GM12878 (cell line): ENCODE results near the gene UNC119. TPM values are rescaled to one million over a fixed set of nuclear protein-coding genes. Genes with fewer than 3 reads are reported as not detected.

ENCODE experiments used
- CEBPZ ChIP-seq: fragments of 150-350 bp; IDR thresholded peaks from 2 replicates; pipeline ENCODE4 v1.6.1; 2016; ENCODE audit warnings: low read depth, low read length
- CHD2 ChIP-seq: IDR thresholded peaks from 2 replicates; pipeline ENCODE4 v1.6.1; 2011; ENCODE audit warnings: low read depth, low read length, improper control_type of control experiment, borderline replicate concordance
- CTCF ChIP-seq, 3 experiments: IDR thresholded peaks in 2 of 3; conservative IDR thresholded peaks in 1 of 3; 2 replicates each; pipeline ENCODE4 v1.5.1; 2011; ENCODE audit warnings: low read depth in 3 of 3, low read length in 3 of 3, mild to moderate bottlenecking in 3 of 3, control low read depth in 2 of 3, moderate library complexity in 2 of 3, inconsistent platforms in 1 of 3, mixed read lengths in 1 of 3; ENCODE audit not compliant: control insufficient read depth in 2 of 3, insufficient read depth in 1 of 3; ENCODE audit errors: extremely low read depth in 1 of 3
- EGR1 ChIP-seq, 2 experiments: IDR thresholded peaks; 1 replicate in 1 of 2; 2 replicates in 1 of 2; pipeline ENCODE4 v1.6.1; 2011 to 2012; ENCODE audit warnings: low read depth in 2 of 2, low read length in 2 of 2, borderline replicate concordance in 1 of 2, mild to moderate bottlenecking in 1 of 2, moderate library complexity in 1 of 2
- ETV6 ChIP-seq, 2 experiments: fragments of 450-650 bp in 1 of 2; IDR thresholded peaks in 1 of 2; conservative IDR thresholded peaks in 1 of 2; 2 replicates each; pipeline ENCODE4 v1.6.1; 2014; ENCODE audit warnings: antibody characterized with exemption in 1 of 2, borderline replicate concordance in 1 of 2, low read depth in 1 of 2, mild to moderate bottlenecking in 1 of 2, moderate library complexity in 1 of 2
- HSF1 ChIP-seq: fragments of 150-350 bp; IDR thresholded peaks from 2 replicates; pipeline ENCODE4 v1.6.1; 2014; ENCODE audit warnings: mild to moderate bottlenecking, low read depth, low read length
- IKZF2 ChIP-seq, 2 experiments: fragments of 450-650 bp; IDR thresholded peaks; 2 replicates each; pipeline ENCODE4 v1.6.1; 2017; ENCODE audit warnings: mild to moderate bottlenecking in 2 of 2, moderate library complexity in 2 of 2
- JUND ChIP-seq: IDR thresholded peaks from 2 replicates; pipeline ENCODE4 v1.6.1; 2012; ENCODE audit warnings: low read depth, mild to moderate bottlenecking, low read length, improper control_type of control experiment, moderate library complexity
- MYB ChIP-seq: fragments of 150-350 bp; IDR thresholded peaks from 2 replicates; pipeline ENCODE4 v1.6.1; 2014; ENCODE audit warnings: mild to moderate bottlenecking, low read depth, low read length, borderline replicate concordance
- NFIC ChIP-seq: IDR thresholded peaks from 2 replicates; pipeline ENCODE4 v1.6.1; 2012; ENCODE audit warnings: low read depth, mild to moderate bottlenecking, inconsistent platforms, low read length, moderate library complexity
- RAD21 ChIP-seq: IDR thresholded peaks from 2 replicates; pipeline ENCODE4 v1.6.1; 2011; ENCODE audit warnings: mild to moderate bottlenecking, low read depth, low read length, moderate library complexity; ENCODE audit not compliant: insufficient read depth
- SKIL ChIP-seq: fragments of 450-650 bp; IDR thresholded peaks from 2 replicates; pipeline ENCODE4 v1.6.1; 2017; ENCODE audit warnings: mild to moderate bottlenecking, low read depth, inconsistent platforms; ENCODE audit not compliant: poor library complexity, severe bottlenecking
- SPI1 ChIP-seq: IDR thresholded peaks from 2 replicates; pipeline ENCODE4 v1.6.1; 2011; ENCODE audit warnings: low read depth, mild to moderate bottlenecking, low read length, moderate library complexity, borderline replicate concordance; ENCODE audit not compliant: insufficient read depth
- SUZ12 ChIP-seq: fragments of 200-600 bp; sonication (generic); IDR thresholded peaks from one replicate; pipeline ENCODE4 v1.6.1; 2018; ENCODE audit warnings: antibody characterized with exemption, mild to moderate bottlenecking; ENCODE audit not compliant: unreplicated experiment
- TAF1 ChIP-seq: IDR thresholded peaks from 2 replicates; pipeline ENCODE4 v1.6.1; 2011; ENCODE audit warnings: mild to moderate bottlenecking, low read depth, low read length, borderline replicate concordance
- TCF7 ChIP-seq: IDR thresholded peaks from 2 replicates; pipeline ENCODE4 v1.6.1; 2014; ENCODE audit warnings: antibody characterized with exemption, borderline replicate concordance
- ZBED1 ChIP-seq: IDR thresholded peaks from 2 replicates; pipeline ENCODE4 v1.6.1; 2016; ENCODE audit warnings: borderline replicate concordance
- ZNF217 ChIP-seq: fragments of 450-650 bp; IDR thresholded peaks from 2 replicates; pipeline ENCODE4 v1.6.1; 2017; ENCODE audit warnings: antibody characterized with exemption, mild to moderate bottlenecking
- ZNF384 ChIP-seq: IDR thresholded peaks from 2 replicates; pipeline ENCODE4 v1.6.1; 2012; ENCODE audit warnings: low read depth, mild to moderate bottlenecking, low read length, improper control_type of control experiment, borderline replicate concordance
- polyA plus RNA-seq, 11 experiments: library from polyadenylated mRNA; depleted of rRNA in 4 of 11; unstranded in 6 of 11; stranded (reverse) in 5 of 11; fragments of >200 nt; fragmentation: Nextera tagmentation in 4 of 11; fragmentation: Illumina TruSeq in 1 of 11; extraction: Ambion mirVana in 4 of 11; extraction: Trizol in 1 of 11; gene quantifications; 1 replicate in 1 of 11; 2 replicates in 10 of 11; pipeline versions ENCODE4 v1.2.1 to v1.2.3, GENCODE V29; 2011 to 2016; ENCODE audit warnings: inconsistent platforms in 2 of 11, missing spikeins in 2 of 11, low read depth in 1 of 11
- total RNA-seq, 4 experiments: library from RNA; depleted of rRNA in 3 of 4; stranded (reverse); fragments of >200 nt in 3 of 4; fragmentation: Illumina TruSeq in 1 of 4; extraction: Trizol in 1 of 4; gene quantifications; 2 replicates each; pipeline versions ENCODE4 v1.2.1 to v1.2.3, GENCODE V29; 2013 to 2021

Gene UNC119
- total and polyA plus RNA-seq, 10 of the 15 experiments (the other 5 are each of a cell fraction or from before 2014, with no cell fraction given) = 2.7 to 436 (median 57.8) TPM

DNA sequence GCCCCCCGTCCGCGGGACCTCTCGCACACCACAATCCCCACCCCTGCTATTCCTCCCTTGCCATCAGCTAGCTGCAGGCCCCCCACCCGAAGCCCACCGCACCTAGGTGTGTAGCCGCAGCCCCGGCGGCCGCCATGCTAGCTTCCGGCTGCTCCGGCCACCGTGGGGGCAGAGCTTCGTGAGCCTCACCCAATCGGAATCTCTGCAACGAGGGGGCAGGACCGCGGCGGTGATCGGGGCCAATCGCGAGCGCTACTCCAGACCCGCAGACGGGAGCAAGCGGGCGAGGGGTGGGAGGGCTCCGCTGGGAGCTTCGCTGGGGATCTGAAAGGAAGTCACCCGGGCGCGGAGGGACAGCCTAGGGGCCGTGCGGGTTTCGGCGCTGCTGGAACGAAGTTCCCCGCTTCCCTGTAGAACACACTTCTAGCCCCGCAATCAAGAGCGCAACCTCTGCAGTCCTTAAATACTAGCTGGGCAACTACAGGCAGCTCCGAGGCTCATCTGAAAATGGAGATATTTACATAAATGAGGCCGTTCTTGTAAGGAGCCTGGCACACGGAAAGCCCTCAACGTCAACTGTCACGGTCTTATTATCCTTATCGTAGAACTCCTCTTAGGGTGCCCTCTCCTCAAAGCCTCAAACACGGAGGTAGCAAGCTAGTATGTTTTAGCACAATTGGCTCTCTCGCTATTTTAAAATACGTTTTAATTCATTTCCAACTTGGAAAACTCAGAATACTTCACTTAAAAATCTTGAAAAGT is 19.1 kb upstream of the UNC119 start, which contains the start of gene PIGS (continued):
- TF ChIP-seq ZBED1 (no peak), CTCF (IDR thresholded peaks at IDR 0.05 in 2 of 3, conservative IDR thresholded peaks at IDR 0.05 in 1 of 3; ENCODE audit: control insufficient read depth in 2 of 3, extremely low read depth in 1 of 3, insufficient read depth in 1 of 3, low read depth in 3 of 3, low read length in 3 of 3) (no peak), HSF1 (no peak), TAF1 (peak; percentile 89; the same call in 1 of the 2 replicates), CHD2 (no peak; the same call in 1 of the 2 replicates), SUZ12 (no peak), ZNF217 (no peak), IKZF2 (IDR thresholded peaks at IDR 0.05) (peak in 1 of 2 experiments; percentile 32; a peak in 1 of 4 replicates), EGR1 (IDR thresholded peaks at IDR 0.05; ENCODE audit: borderline replicate concordance in 1 of 2, low read depth in 2 of 2, low read length in 2 of 2) (no peak), CEBPZ (no peak), ETV6 (conservative IDR thresholded peaks at IDR 0.05 in 1 of 2, IDR thresholded peaks at IDR 0.05 in 1 of 2; ENCODE audit: borderline replicate concordance in 1 of 2, low read depth in 1 of 2) (no peak), JUND (no peak), MYB (no peak), SPI1 (0 out of 2 replicates have a peak, but pooled peaks have one; percentile 30), TCF7 (no peak), ZNF384 (no peak), NFIC (no peak), SKIL (no peak), RAD21 (no peak)
